Effector CD8-positive, alpha-beta T cell (primary cell): ENCODE measurements around the gene VEPH1.
"Not testable (repeated sequence)": the region's sequence is repeated elsewhere in the genome, so short reads cannot be mapped to it uniquely, and the experiment has no call there.

Source experiments
- DNase-seq: peaks from one replicate; lab custom pipeline; 2025; lab: John Stamatoyannopoulos, UW

The VEPH1 gene

GRCh38 chr3:157350651-157351050 is 152.6 kb downstream of the VEPH1 start:
- not testable (repeated sequence) for DNase-seq

GRCh38 chr3:157348304-157349075 is 154.7 kb downstream of the VEPH1 start:
- DNase-seq = not testable (repeated sequence)

GRCh38 chr3:157347577-157348303 is 155.5 kb downstream of the VEPH1 start:
- DNase-seq = no peak

DNA sequence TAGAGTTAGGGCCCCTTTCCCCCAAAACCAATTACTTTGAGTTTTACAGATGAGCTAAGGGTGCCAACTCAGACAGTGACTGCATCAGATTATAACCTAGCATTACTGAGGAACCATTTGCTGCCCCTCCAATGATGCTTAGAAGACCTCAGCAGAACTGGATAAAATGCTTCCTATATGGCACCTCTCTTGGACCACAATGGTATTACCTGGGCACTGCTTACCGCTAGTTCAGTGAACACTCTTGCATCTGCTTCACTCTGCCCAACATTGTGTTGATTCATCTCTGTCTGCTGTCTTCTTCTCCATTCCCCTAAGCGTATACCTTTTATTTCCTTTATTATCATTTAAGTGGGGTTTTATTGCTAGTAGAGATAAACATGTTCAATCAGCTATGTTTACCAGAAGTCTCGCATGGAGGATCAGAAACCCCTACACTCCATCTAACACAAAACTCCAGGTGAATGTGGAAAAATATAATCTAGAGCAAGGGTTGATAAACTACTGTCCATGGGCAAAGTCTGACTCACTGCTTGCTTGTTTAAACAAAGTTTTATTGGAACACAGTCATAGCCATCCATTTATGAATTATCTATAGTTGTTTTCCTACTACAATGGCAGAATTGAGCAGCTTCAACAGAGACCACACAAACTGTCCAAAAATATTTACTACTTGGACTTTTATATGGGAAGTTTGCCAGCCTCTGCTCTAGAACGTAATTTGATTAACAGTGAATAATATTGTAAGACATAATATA is 166.8 kb downstream of the VEPH1 start:
- DNase-seq = no peak

- DNase-seq = no peak
Measured at GRCh38 chr3:157335233-157336076, 167.8 kb downstream of the VEPH1 start.

GRCh38 chr3:157333551-157333991 is 169.6 kb downstream of the VEPH1 start:
- no peak for DNase-seq

DNA sequence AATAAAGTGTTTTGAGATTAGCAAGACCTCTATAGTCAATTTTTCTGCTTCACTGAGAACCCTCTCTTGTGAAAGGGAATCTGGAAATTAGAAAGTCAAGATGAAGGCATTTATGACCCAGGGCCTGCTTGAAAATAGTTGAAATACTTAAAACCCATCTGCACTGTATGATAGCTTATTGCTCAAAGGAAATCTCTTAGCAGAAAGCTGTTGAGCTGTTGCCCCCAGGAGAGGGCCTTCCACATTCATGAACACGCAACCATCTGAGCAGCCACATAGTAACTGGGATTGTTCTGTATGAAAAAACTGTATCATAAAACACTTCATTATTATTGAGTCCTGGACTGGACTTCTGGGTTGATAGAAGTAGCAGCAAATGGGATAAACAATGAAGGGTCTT is 173.0 kb downstream of the VEPH1 start:
- DNase-seq = no peak

DNA sequence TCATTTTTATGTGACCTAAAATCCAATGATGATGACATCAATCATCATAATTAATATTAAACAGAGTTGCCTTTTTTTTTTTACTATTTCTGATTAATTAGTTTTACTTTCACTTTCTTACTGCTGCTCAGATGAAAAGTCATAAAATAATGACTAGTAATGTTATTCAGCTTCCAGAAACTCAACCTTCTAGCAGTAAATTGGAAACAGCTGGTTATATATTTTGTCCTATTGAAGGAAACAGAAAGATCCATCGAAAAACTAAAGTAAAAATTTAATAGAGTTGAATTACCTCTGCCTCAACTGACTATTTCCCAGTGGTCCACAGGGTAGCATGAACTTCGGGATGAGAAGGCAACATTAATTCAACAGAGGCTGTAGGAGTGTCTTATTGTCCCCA is 173.7 kb downstream of the VEPH1 start:
- no peak for DNase-seq

DNA sequence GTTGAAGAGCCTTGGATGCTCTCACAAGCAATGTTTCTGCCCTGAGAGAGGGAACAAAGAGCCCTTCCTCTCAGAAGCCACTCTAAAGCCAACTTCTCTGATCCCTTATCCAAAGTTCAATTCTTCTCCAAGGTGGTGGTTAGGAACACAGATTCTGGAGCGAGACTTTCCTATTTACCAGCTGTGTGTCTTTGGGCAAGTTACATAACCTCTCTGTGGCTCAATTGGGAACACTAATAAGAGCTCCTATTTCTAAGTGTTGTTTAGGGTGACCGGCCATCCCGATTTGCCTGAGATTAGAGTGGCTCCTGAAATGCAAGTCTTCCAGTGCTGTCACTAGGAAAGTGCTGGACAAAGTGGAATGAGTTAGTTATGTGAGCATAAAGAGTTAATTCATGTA is 175.4 kb downstream of the VEPH1 start:
- DNase-seq = no peak

GRCh38 chr3:157327018-157327417 is 176.2 kb downstream of the VEPH1 start:
- DNase-seq = no peak

DNA sequence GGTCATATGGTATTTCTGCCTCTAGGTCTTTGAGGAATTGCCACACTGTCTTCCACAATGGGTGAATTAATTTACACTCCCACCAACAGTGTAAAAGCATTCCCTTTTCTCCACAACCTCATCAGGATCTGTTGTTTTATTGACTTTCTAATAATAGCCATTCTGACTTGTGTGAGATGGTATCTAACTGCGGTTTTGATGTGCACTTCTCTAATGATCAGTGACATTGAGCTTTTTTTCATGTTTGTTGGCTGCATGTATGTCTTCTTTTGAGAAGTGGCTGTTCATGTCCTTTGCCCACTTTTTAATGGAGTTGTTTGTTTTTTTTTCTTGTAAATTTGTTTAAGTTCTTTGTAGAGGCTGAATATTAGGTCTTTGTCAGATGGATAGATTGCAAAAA is 178.3 kb downstream of the VEPH1 start:
- not testable (repeated sequence) for DNase-seq

DNA sequence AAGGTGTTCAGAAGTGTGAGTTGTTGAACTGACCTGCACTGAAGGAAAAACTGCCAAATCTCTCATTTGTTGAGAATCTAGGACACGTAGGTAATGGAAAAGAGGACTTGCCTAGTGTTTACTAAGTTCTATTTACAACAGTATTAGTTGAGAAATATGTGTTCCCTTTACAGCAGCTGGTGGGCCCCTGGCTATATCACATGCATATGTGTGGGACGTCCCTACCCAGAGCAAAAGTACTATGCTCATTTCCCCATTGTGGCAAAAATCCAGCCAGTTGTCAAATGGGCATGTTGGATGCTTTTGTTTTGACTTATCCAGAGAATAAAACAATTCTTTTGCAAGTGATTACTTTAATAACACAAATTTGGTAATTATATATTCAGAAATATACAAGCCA is 179.9 kb downstream of the VEPH1 start:
- no peak for DNase-seq

DNA sequence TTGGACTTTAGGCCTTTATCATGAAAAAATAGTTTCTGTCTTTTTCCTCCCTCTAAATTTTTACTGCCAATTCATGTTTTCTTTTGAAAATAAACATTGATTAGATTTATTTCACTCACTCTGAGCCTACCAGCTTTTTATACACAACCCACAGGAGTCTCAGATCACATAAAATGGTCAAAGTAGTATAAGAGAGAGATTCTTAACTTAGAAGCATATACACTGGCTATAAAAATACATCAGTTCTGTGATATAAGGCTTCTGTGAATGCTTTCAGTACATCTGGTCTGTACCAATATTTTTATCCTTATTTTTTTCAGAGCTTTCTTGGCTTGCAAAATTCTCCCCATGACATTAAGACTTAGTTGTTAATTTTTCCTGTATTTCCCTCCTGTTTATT is 183.5 kb downstream of the VEPH1 start:
- no peak for DNase-seq

GRCh38 chr3:157318639-157319288 is 184.5 kb downstream of the VEPH1 start:
- no peak for DNase-seq

DNA sequence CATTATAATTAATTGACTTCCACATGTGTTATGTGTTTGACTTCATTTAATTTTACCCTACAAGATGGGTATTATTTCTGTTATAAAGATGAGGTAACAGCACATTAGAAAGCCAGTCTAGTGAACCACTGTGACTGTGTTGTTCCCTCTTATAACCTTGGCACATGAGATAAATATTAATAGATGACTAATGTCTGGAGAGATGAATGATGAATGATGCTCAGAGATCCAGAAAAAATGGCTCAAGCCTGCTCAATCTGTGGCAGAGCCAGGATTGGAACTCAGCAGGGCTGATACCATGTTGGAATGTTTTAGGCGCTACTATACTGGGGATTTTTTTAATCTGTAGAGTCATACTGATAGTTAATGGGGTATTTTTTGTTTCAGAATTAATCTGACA is 185.3 kb downstream of the VEPH1 start:
- DNase-seq = no peak

DNA sequence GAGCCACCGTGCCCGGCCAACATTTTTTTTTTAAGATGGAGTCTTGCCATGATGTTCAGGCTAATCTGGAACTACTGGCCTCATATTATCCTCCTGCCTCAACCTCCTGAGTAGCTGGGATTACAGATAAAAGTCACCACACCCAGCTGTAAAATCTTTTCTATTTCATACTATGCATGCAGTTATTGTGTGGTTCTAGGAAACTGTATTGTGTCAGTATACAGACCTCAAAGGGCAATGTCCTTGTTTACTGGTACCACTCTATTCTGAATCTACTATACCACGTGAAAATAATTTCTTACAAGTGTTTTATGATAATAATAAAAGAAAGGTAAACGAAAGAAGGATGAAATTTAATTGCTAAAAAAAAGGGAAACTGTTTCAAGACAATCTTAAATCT is 190.0 kb downstream of the VEPH1 start:
- no peak for DNase-seq

GRCh38 chr3:157312376-157312745 is 190.9 kb downstream of the VEPH1 start:
- no peak for DNase-seq

- no peak for DNase-seq
Measured at GRCh38 chr3:157311633-157312375, 191.4 kb downstream of the VEPH1 start.

DNA sequence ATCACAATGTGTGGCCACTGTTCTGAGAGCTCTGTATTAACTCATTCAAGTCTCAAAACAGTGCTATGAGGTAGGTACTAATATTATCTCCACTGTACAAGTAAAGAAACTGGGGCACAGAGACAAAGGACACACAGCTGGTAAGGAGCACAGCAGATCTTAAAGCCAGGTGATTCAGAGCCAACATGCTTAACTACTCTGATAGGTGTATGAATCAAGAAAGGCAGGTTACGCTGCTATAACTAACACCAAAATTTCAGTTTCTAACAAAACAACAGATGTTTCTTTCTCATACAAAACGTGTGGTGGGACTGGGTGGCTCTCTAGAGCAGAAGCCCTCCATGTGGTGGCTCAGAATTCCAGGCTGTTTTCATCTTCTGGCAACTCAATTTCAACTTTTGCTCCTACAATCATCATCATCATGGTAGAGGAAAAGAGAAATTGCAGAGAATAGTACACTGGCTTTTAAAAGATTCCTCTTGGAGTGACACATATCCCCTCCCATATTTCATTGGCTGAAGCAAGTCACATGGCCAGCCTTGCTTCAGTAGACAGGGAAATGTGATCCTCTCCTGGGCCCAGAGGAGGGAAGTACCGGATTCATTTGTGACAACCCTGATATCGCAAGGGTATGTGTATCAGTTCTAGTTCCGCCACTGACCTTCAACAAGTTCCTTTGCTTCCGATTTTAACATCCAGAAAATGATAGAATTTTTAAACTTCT is 192.7 kb downstream of the VEPH1 start:
- DNase-seq = no peak

DNA sequence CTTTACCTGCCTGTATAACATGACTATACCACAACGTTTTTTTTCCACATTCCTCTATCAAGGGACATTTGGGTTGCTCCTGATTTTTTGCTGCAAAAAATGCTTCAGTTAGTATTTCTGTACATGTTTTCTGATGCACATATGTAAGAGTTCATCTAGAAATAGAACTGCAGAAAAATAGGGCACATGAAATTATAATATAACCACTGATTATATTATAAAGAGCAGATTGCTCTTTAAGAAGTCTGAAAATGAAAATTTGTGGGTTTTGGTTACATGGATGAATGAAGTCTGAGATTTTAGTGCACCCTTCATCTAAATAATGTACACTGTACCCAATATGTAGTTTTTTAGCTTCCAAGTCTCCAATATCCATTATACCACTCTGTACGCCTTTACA is 196.7 kb downstream of the VEPH1 start:
- no peak for DNase-seq
